DND-41 (cell line): ENCODE measurements around the gene MFSD6.

Source experiments
- EZH2 ChIP-seq: IDR thresholded peaks from 3 replicates; pipeline ENCODE4 v1.6.1; 2012; ENCODE audit warnings: borderline replicate concordance, low read depth, mild to moderate bottlenecking, moderate library complexity, low read length, inconsistent platforms; ENCODE audit not compliant: severe bottlenecking
- TF ChIP-seq, protein P1 (sequence below): IDR thresholded peaks from 2 replicates; pipeline ENCODE4 v1.5.1; 2012; ENCODE audit warnings: borderline replicate concordance, low read length, moderate library complexity, mild to moderate bottlenecking; ENCODE audit not compliant: poor library complexity, severe bottlenecking; ENCODE audit errors: extremely low read depth

DNA sequence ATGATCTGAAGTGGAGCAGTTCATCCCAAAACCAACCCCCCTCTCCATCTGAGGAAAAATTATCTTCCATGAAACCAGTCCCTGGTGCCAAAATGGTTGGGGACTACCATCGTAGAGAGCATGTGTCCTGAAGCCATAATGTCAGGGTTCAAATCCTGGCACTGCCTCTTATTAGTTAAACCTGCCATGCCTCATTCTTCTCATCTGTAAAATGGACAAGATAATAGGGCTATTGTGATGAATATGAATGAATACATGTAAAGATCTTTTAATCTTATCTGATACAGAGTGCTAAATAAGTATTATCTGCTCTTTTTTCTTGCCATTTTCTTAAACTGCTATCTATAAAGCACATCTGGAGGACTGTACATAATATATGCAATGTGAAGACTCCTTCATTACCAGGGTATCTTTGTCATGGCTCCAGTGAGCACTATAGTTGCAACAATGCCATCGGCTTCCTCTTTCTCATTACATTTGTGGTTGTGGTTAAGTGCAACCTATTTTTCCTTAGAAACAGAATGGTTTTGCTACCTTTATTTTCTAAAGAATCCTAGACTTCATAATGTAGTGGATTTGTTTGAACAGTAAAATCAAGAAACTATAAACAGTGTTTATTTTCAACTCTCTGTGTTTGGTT is 27.0 kb downstream of the MFSD6 start:
- TF ChIP-seq, protein P1, sequence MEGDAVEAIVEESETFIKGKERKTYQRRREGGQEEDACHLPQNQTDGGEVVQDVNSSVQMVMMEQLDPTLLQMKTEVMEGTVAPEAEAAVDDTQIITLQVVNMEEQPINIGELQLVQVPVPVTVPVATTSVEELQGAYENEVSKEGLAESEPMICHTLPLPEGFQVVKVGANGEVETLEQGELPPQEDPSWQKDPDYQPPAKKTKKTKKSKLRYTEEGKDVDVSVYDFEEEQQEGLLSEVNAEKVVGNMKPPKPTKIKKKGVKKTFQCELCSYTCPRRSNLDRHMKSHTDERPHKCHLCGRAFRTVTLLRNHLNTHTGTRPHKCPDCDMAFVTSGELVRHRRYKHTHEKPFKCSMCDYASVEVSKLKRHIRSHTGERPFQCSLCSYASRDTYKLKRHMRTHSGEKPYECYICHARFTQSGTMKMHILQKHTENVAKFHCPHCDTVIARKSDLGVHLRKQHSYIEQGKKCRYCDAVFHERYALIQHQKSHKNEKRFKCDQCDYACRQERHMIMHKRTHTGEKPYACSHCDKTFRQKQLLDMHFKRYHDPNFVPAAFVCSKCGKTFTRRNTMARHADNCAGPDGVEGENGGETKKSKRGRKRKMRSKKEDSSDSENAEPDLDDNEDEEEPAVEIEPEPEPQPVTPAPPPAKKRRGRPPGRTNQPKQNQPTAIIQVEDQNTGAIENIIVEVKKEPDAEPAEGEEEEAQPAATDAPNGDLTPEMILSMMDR: no peak
- no peak for TF ChIP-seq EZH2
